Activated gamma-delta T cell treated with Interleukin-2 at 50 U/mL for 16 hours (primary cell): ENCODE measurements around the gene ATXN1.

Experiments used
- DNase-seq: peaks from one replicate; pipeline ENCODE4 v3.0.0-alpha.2; 2020

The ATXN1 gene

DNA sequence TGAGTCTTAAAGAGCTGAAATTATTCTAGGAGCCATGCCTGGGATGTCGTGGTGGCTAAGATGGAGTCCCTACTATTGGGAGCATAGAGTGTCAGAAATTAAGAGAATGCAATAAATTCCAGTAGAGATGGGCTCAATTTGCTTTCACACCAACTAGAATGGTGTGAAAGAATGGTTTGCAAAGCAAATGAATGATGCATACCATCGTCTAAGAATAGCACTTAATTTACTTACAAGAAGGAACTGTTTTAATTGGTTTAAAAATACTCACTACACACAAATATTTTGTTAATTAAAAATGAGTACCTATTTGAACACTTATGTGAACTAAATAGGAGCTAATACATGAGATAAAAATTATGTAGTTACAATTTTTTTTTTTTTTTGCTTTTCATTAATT is 390.3 kb downstream of the ATXN1 start:
- DNase-seq, result no peak

DNA sequence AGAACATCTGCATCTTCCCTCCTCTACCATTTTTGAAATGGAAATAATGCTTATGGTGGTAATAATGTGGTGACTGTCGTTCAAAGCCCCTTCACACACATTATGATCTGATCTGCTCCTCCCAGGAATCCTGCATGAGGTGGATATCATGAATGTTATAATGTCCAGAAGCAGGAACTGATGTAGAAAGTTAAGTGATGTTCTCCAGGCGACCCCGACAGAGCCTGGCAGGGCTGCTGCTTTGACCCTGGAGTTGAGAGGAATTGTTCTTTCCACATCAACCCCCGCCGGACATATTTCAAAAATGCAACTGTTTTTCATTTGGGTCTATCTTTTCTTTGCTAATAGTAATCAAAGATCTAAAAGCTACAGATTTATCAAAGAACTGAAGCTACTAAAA is 391.3 kb downstream of the ATXN1 start:
- DNase-seq, result no peak

GRCh38 chr6:16369140-16369745 is 392.0 kb downstream of the ATXN1 start:
- DNase-seq, result no peak

GRCh38 chr6:16367571-16367970 is 393.7 kb downstream of the ATXN1 start:
- DNase-seq, result no peak

- DNase-seq, result no peak
Measured at GRCh38 chr6:16363749-16364148, 397.5 kb downstream of the ATXN1 start.

- no peak for DNase-seq
Measured at GRCh38 chr6:16362819-16363589, 398.3 kb downstream of the ATXN1 start.

- DNase-seq, result no peak
Measured at GRCh38 chr6:16362296-16362695, 399.0 kb downstream of the ATXN1 start.

DNA sequence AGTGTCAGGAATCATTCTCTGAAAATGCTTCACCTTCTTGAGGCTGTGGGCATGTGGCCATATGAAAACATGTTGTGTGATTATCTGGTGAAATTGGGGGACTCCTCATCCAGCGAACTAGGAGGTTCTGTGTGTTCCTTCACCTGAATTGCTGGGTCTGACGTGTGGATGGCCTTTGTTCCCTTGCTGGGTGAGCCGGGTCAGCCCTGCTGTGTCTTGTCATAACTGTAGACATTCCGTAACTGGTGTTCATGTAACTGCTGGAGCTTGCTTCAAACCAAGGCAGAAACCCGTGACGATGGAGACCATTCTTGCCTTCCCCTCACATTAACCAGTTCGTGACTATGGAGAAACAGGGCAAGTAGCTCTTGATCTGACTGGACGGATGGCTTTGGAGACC is 399.4 kb downstream of the ATXN1 start:
- no peak for DNase-seq

GRCh38 chr6:16361121-16361520 is 400.1 kb downstream of the ATXN1 start:
- DNase-seq, result no peak

GRCh38 chr6:16360365-16360764 is 400.9 kb downstream of the ATXN1 start:
- no peak for DNase-seq

GRCh38 chr6:16359563-16359962 is 401.7 kb downstream of the ATXN1 start:
- DNase-seq, result no peak

GRCh38 chr6:16358531-16359138 is 402.6 kb downstream of the ATXN1 start:
- no peak for DNase-seq

DNA sequence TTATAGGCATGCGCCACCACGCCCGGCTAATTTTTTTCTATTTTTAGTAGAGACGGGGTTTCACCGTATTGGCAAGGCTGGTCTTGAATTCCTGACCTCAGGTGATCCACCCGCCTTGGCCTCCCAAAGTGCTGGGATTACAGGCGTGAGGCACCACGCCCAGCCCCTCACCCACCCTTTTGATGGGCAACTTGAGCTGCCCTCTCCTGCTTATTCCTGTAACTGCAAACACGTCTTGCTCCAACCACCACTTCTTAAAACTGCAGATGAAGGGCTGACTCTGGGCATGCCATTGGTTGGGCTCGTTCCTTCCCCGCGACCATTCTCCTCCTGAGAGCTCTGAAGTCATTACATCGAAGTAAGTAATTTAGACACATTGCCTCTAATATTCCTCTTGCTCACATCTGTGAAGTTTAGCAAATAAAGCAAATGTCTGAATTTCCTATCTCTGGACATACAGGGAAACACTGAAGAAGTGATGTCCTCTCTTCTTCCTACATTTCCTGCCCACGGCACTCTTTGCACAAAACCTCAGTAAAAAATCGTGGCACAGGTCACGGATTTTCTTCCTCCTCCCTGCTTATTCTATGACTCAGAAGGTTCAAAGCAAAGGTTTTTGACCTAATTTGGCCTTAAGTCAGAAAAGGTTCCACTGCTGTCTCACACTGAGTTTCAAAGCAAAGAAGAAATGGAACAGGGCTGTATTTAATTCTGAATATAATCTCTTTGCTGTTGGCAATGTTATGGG is 405.4 kb downstream of the ATXN1 start:
- DNase-seq, result no peak

DNA sequence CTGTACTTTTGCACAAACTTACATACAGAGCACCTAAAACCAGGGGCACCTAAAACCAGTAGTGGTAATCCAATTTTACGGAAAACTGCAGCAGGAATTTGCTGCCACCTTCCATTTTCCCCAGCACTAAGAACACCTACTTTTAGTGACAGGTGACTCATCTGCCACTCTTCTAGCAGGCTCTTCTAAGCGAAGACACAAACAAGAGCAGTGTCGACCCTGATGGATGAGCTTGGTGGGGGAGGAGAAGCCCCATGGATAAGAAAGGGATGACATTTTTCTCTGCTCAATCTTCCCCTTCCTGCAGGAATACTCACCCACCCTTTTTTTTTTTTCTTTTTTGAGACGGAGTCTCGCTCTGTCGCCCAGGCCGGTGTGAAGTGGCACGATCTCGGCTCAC is 406.0 kb downstream of the ATXN1 start:
- no peak for DNase-seq

GRCh38 chr6:16354692-16355091 is 406.6 kb downstream of the ATXN1 start:
- DNase-seq, result no peak

DNA sequence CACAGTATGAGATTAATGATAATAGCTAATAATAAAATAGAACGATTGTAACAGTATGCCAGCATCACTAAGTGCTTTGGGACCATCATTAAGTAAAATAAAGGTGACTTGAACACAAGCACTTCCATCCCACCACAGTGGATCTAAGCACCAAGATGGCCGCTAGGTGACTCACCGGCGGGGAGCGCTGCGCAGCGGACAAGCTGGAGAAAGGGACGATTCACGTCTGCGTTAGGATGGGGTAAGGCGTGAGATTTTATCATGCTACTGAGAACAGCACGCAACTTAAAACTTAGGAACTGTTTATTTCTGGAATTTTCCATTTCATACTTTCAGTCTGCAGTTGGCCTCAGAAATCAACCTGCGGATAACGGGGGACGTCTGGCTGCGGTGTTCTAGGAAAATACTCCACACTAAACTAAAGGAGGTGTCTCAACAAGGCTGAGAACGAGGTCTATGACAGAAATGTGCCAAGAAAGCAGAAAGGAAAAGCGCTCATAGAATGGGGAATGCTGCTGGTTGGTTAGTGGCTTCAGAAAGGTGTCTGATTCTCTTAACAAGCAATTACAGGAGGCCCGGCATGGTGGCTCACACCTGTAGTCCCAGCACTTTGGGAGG is 408.3 kb downstream of the ATXN1 start:
- no peak for DNase-seq

GRCh38 chr6:16352258-16352635 is 409.0 kb downstream of the ATXN1 start:
- no peak for DNase-seq

DNA sequence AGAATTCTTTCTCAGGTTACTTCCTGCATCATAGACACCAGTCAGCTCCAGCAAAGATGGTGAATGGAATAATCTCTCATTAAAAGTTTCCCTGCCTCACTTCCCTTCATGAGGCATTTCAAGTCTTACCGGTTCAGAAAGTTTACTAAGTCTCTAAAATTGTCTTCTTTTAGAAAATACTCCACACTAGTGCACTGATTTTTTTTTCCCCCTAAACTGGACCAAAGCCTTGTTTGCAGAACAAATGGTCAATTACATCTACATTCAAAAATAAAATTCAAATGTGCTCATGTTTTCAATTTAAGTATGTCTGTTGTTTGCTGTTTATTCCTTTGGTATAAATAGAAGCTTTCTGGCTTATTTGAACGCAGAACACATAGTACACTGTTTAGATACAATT is 411.7 kb downstream of the ATXN1 start:
- DNase-seq, result no peak

- no peak for DNase-seq
Measured at GRCh38 chr6:16346831-16347230, 414.4 kb downstream of the ATXN1 start.

DNA sequence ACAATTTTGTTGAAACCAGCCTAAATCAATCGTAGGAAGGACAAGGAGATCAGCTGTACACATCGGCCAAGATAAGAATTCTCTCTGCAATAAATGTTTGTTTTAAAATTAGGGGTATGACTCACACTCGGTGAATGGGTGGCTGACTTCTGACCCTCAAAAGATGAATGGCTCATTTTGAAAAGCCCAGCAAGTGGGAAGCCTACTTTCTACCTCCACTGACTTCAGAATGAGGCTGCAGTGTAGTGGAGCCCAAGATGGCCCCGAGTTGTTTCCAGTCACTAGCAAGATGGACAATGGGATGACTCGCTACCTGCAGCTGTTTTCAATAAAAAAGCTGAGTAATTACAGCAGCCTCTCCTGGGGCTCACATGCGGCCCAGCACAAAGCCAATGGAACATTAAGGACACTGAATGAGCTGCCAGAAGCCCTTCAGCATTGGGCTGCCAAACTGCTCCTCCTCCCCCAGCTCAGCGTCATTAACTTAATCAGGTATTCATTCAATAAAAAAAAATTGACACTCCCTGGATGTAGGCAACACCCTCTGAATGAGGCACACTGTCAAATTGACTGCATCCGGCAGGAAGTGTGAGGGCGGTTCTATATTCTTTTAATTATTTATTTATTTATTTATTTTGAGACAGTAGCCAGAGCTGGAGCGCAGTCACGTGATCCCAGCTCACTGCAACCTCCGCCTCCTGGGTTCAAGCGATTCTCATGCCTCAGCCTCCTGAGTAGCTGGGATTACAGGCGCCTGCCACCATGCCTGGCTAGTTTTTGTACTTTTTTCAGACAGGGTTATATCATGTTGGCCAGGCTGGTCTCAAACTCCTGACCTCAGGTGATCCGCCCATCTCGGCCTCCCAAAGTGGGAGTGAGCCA is 415.6 kb downstream of the ATXN1 start:
- no peak for DNase-seq

DNA sequence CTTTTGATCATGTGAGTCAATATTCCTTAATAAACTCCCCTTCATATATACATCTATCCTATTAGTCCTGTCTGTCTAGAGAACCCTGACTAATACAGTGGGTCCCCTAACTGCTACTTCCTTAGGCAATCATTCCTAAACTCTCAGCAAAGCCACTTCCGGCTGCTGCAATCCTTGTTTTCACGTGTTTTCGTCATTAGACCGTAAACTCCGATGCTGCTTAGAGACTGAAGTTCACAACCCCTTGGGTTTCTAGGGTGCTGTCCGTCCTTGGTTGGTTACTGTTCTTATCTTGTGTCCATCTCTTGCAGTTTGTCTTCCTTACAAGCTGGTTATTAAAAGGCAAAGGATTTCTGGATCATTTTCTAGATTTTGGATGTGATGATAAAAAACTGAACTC is 416.5 kb downstream of the ATXN1 start:
- no peak for DNase-seq

DNA sequence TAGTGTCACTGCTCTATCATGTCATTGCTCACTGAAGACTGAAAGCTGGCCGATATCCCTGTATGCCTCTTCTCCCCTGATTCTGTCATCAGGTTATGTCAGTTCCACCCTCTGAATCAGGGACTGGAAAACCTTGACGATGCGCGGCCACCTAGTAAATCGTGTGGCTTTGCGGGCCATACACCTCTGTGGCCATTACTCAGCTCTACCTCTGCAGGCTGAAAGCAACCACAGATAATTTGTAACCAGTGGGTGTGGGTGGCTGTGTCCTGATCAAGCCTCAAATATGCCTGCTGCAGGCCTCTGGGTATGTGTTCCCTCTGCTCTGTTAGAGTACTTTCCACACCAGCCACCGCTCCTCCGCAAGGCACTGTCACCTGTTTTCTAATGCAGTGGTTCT is 417.7 kb downstream of the ATXN1 start:
- DNase-seq, result no peak
